Measurements from ENCODE around the gene ARHGAP8. TPM values are rescaled to one million over a fixed set of nuclear protein-coding genes. Genes with fewer than 3 reads are reported as not detected.

Gene ARHGAP8
- total RNA-seq, 1 donor from 2014 or later, result 8.9 TPM

Other genes with a start within 250 kb of the ARHGAP8 start
- 11.1 TPM for gene PRR5, start 50.4 kb upstream of the ARHGAP8 start, total RNA-seq